ENCODE results near the gene SLC4A11.

- TF ChIP-seq CTCF (IDR thresholded peaks at IDR 0.05) (no peak), POLR2A (IDR thresholded peaks at IDR 0.05) (no peak)
Observed at GRCh38 chr20:3224681-3225421, 14.1 kb downstream of the SLC4A11 start.

Measured in ovary (tissue), 3 donors.